ENCODE results near the gene POLN.

POLN gene

GRCh38 chr4:2089222-2089621 is 152.7 kb downstream of the POLN start:
- in situ Hi-C loops (cut with MboI; ENCODE audit: low sequenced_read_pairs): no loop called here

GRCh38 chr4:2087170-2087569 is 154.8 kb downstream of the POLN start:
- in situ Hi-C loops (cut with MboI; ENCODE audit: low sequenced_read_pairs): no loop called here

DNA sequence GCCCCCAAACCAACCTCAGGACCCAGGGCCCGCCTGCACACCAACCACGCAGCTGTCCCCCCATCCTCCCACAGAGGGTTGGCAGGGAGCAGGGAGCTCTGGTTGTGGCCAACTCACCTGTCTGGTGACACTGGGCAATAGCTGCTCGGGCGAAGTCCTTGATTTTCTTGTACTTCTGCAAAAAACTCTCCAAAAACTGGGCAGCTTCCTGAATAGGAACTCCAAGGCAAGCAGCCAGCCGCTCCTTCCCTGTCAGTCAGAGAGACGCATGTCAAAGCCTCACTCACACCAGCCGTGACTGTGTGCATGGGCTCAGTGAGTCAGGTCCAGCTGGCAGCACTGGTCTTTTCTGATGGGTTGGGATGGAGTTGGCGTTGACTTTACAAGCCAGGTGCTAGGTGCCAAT is 156.4 kb downstream of the POLN start:
- in situ Hi-C loops (cut with MboI; ENCODE audit: low sequenced_read_pairs): no loop called here

DNA sequence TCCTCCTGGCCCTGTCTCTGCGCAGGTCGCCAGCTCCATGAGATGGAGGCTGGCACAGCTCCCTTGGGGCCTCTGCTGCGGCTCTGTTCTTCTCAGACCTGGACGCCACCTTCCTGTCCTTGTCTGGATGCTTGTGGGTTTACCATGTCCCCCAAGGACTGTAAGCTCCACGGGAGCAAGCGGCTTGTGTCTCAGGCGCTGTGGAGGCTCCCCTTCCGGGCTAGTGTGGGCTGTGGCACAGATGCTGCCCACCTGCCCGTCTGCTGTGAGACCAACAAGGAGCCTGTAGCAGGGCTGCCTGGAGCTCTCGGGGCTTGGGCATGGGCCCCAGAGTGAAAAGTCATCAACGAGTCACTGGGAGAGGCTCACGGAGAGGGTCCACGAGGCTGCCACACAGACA is 157.6 kb downstream of the POLN start:
- in situ Hi-C loops (cut with MboI; ENCODE audit: low sequenced_read_pairs): no loop called here

GRCh38 chr4:2083826-2084160 is 158.1 kb downstream of the POLN start:
- in situ Hi-C loops (cut with MboI; ENCODE audit: low sequenced_read_pairs): no loop called here

GRCh38 chr4:2083116-2083825 is 158.7 kb downstream of the POLN start:
- in situ Hi-C loops (cut with MboI; ENCODE audit: low sequenced_read_pairs): no loop called here

GRCh38 chr4:2082627-2083026 is 159.3 kb downstream of the POLN start:
- in situ Hi-C loops (cut with MboI; ENCODE audit: low sequenced_read_pairs): no loop called here

DNA sequence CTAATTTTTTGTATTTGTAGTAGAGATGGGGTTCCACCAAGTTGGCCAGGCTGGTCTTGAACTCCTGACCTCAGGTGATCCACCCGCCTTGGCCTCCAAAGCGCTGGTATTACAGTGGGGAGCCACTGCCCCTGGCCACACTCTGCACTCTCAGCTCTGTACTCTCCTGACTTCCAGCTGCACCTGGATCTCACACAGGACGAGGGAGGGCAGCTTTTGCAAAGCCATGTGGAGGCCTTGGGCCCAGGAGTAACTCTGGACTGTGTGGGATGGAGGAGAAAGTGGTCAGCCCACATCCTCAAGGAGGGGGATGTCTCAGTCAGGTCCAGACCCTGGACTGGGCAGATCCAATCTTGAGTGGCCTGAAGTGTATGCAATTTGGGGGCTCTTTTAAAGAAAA is 159.8 kb downstream of the POLN start:
- in situ Hi-C loops (cut with MboI; ENCODE audit: low sequenced_read_pairs): no loop called here

- in situ Hi-C loops (cut with MboI; ENCODE audit: low sequenced_read_pairs): no loop called here
Measured at GRCh38 chr4:2081540-2081939, 160.4 kb downstream of the POLN start.

- in situ Hi-C loops (cut with MboI; ENCODE audit: low sequenced_read_pairs): no loop called here
Measured at GRCh38 chr4:2080429-2081300, 161.3 kb downstream of the POLN start.

GRCh38 chr4:2079926-2080325 is 162.0 kb downstream of the POLN start:
- in situ Hi-C loops (cut with MboI; ENCODE audit: low sequenced_read_pairs): no loop called here

DNA sequence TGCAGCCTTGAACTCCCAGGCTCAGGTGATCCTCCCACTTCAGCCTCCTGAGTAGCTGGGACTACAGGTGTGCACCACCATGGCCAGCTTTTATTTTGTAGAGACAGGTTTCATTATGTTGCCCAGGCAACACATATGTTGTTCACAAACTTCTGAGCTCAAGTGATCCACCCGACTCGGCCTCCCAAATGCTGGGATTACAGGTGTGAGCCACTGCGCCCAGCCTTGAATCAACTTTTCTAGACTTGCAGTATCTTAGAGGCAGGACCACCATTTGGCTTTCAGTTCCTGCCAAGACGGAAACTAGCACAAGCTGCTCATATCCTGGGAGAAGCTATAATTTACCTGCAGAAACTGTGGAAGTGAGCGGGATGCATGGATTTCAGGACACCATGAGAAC is 162.9 kb downstream of the POLN start:
- in situ Hi-C loops (cut with MboI; ENCODE audit: low sequenced_read_pairs): no loop called here

DNA sequence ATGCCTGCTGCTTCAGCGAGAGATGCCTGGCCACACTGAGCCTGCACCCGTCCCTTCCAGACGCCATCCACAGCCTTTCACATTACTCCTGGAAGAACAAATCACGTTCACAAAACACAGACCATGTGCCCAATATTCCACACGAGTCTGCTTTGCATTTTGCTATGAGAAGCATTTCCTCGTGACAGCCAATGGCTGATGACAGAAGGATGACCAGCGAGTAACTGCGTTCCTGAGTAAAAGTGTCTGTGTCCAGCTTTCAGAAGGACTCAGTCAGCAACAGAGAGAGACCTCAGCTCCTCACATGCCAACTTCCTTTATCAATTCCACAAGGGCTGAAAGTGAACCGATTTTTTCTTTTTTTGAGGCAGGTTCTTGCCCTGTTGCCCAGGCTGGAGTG is 163.3 kb downstream of the POLN start:
- in situ Hi-C loops (cut with MboI; ENCODE audit: low sequenced_read_pairs): no loop called here

DNA sequence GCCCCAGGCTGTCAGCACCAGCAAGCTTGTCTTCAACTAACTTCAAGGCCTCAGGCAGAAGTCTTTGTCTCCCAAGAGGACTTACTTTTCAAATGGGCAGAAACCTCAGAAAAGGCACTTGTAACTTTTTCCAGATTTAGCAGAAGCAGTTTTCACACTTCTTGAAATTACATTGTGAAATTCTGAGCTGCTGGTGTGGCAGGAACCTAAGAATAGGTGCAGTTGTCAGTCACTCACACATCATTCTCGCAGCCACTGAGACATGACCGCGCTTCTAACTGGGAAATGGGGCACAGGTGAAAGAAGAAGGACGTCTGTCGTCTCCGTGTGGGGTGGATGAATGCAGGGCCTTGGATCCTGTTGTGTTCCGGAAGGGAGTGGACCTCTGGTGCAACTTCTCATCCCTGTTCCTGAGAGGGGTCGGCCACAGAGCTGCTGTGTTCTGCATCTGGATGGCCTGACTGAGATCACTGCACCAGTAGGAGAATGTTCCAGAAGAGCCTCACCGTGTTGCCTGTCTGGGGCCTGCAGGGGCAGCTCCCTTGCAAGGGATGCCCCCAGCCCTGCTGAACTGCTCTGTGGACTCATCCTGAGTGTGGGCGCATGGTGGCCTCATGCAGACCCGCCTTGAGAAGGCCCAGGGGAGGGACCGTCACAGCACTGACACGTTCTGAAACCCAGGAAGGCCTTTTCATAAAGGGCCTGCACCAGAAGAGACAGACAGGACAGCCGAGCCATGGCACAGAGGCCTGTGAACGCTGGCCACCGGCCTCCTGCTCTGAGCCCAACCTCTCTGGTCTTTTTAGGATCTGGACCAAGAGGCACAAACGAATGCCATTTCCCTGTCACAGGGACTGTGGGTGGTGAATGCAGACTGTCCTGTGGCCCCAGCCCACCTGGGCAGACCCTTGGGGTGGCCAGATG is 164.1 kb downstream of the POLN start:
- in situ Hi-C loops (cut with MboI; ENCODE audit: low sequenced_read_pairs): no loop called here

- in situ Hi-C loops (cut with MboI; ENCODE audit: low sequenced_read_pairs): no loop called here
Measured at GRCh38 chr4:2076908-2077536, 164.9 kb downstream of the POLN start.

GRCh38 chr4:2075987-2076907 is 165.7 kb downstream of the POLN start:
- in situ Hi-C loops (cut with MboI; ENCODE audit: low sequenced_read_pairs): no loop called here

DNA sequence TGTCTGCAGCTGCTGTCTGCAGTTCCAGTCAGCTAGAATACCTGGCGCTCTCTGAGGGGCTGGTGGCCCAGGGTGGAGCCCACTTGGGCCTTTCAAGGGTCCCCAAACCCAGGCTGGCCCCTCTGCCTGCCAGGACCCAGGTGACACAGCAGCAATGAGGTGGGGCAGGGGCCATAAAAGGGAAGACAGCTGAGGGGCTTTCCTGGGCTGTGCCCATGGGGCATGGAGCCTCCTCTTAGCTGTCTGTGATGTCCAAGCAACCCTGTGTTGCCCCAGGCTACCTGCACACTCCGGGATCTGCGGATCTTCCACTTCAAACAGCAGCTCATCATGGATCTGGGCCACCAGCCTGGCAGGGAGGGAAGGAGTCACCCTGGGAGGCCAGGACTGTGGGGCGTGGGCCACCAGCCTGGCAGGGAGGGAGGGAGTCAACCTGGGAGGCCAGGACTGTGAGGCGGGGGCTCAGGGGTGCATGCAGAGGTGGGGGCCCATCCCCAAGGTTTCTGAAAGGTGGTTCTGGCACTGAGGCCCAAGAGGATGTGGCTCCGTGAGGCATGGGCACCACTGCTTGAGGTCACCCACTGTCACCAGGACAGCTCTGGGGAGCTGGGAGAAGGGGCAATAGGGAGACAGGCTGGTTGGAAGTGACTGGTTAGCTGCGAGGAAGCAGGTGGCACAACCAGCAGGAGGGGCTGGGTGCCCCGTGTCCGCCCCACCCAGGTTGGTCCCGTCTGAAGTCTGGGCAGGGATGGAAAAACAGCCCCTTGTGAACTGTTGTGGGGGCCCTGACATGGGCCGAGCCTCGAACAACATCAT is 166.5 kb downstream of the POLN start:
- in situ Hi-C loops (cut with MboI; ENCODE audit: low sequenced_read_pairs): no loop called here

DNA sequence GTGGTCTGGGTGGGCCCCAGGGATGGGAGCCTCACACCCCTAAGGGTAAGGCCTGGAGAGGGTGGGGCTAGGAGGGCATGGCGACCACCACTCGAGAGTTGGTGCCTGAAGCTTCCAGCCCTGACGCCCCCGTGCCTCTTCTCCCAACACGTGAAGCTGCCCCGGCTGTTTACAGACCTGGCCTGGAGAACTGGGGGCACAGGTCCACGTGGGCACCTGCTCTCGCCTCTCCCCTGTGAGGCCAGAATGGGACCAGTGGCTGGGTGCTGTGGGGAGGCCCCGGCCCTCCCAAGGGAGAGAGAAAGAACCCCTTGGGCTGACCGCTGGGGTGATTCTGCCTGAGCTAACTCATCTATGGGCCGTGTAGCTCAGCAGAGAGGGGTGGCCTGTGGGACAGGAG is 167.3 kb downstream of the POLN start:
- in situ Hi-C loops (cut with MboI; ENCODE audit: low sequenced_read_pairs): no loop called here
